ENCODE data around the gene LRRC8B.

The LRRC8B gene

GRCh38 chr1:89616844-89617627, 92.4 kb downstream of the LRRC8B start:
- CTCF ChIA-PET, result interaction anchor here (0.7 to 8.0 kb wide), 8 partner anchors 12 to 147 kb away, joined by 3 to 63 read pairs (median 6); partner anchors contain the start of gene LRRC8C
- Histone ChIP-seq H3K36me3 (ENCODE audit: control insufficient read depth in 4 of 4, insufficient read depth in 4 of 4, low read length in 3 of 4) (peaks cover 0 to 6% (median under 1%) of the 10 kb centered on the region in 4 experiments), H3K4me1 (ENCODE audit: control extremely low read depth in 1 of 4, control insufficient read depth in 4 of 4, insufficient read depth in 4 of 4, low read length in 3 of 4) (no peaks in the 10 kb centered on the region), H3K4me3 (ENCODE audit: control insufficient read depth in 1 of 7, extremely low read depth in 1 of 7, insufficient read depth in 4 of 7, low read depth in 2 of 7, low read length in 6 of 7) (no peak overlapping the region), H3K9me3 (ENCODE audit: control extremely low read depth in 1 of 5, control insufficient read depth in 4 of 5, insufficient read depth in 2 of 5, low read depth in 1 of 5, low read length in 4 of 5) (peaks cover 0 to 14% (median 6%) of the 10 kb centered on the region in 5 experiments), H3K27me3 (replicated peaks in 2 of 5; ENCODE audit: control insufficient read depth in 4 of 5, insufficient read depth in 5 of 5, low read length in 4 of 5) (no peaks in the 10 kb centered on the region), H3K27ac (ENCODE audit: insufficient read depth in 1 of 2, low read depth in 1 of 2, low read length in 2 of 2, poor library complexity in 1 of 2, severe bottlenecking in 2 of 2) (no peak overlapping the region)
- WGBS (ENCODE audit: insufficient coverage), result 100% methylated on average over 1 of the region's 2 CpGs
- no peak for DNase-seq
- POLR2A ChIA-PET, result no interaction called here

- Histone ChIP-seq H3K27ac (ENCODE audit: insufficient read depth in 1 of 2, low read depth in 1 of 2, low read length in 2 of 2, poor library complexity in 1 of 2, severe bottlenecking in 2 of 2) (no peak overlapping the region), H3K4me1 (ENCODE audit: control extremely low read depth in 1 of 4, control insufficient read depth in 4 of 4, insufficient read depth in 4 of 4, low read length in 3 of 4) (no peaks in the 10 kb centered on the region), H3K9me3 (ENCODE audit: control extremely low read depth in 1 of 5, control insufficient read depth in 4 of 5, insufficient read depth in 2 of 5, low read depth in 1 of 5, low read length in 4 of 5) (peaks cover 0 to 14% (median 6%) of the 10 kb centered on the region in 5 experiments), H3K36me3 (ENCODE audit: control insufficient read depth in 4 of 4, insufficient read depth in 4 of 4, low read length in 3 of 4) (peaks cover 0 to 6% (median under 1%) of the 10 kb centered on the region in 4 experiments), H3K4me3 (ENCODE audit: control insufficient read depth in 1 of 7, extremely low read depth in 1 of 7, insufficient read depth in 4 of 7, low read depth in 2 of 7, low read length in 6 of 7) (no peak overlapping the region), H3K27me3 (replicated peaks in 2 of 5; ENCODE audit: control insufficient read depth in 4 of 5, insufficient read depth in 5 of 5, low read length in 4 of 5) (no peaks in the 10 kb centered on the region)
- ChIA-PET CTCF (interaction anchor here (1.1 to 8.0 kb wide), 3 partner anchors 15 to 144 kb away, joined by 4 to 63 read pairs (median 46); no protein-coding TSS in a partner anchor), POLR2A (interaction anchor here (0.6 kb wide), 1 partner anchor 102 kb away, joined by 3 read pairs; no protein-coding TSS in a partner anchor)
- WGBS (ENCODE audit: insufficient coverage), result 81% methylated on average over 2 of the region's 3 CpGs
- DNase-seq, result peak in 1 of 3 donors; percentile 29
These were observed 96.0 kb downstream of the LRRC8B start for GRCh38 chr1:89620664-89621063.

GRCh38 chr1:89622895-89623294, 98.3 kb downstream of the LRRC8B start:
- Histone ChIP-seq H3K27me3 (replicated peaks in 2 of 5; ENCODE audit: control insufficient read depth in 4 of 5, insufficient read depth in 5 of 5, low read length in 4 of 5) (no peaks in the 10 kb centered on the region), H3K9me3 (ENCODE audit: control extremely low read depth in 1 of 5, control insufficient read depth in 4 of 5, insufficient read depth in 2 of 5, low read depth in 1 of 5, low read length in 4 of 5) (peaks cover 0 to 6% (median 2%) of the 10 kb centered on the region in 5 experiments), H3K4me3 (ENCODE audit: control insufficient read depth in 1 of 7, extremely low read depth in 1 of 7, insufficient read depth in 4 of 7, low read depth in 2 of 7, low read length in 6 of 7) (no peak overlapping the region), H3K4me1 (ENCODE audit: control extremely low read depth in 1 of 4, control insufficient read depth in 4 of 4, insufficient read depth in 4 of 4, low read length in 3 of 4) (no peaks in the 10 kb centered on the region), H3K27ac (ENCODE audit: insufficient read depth in 1 of 2, low read depth in 1 of 2, low read length in 2 of 2, poor library complexity in 1 of 2, severe bottlenecking in 2 of 2) (no peak overlapping the region), H3K36me3 (ENCODE audit: control insufficient read depth in 4 of 4, insufficient read depth in 4 of 4, low read length in 3 of 4) (no peaks in the 10 kb centered on the region)
- ChIA-PET POLR2A (interaction anchor here (0.6 kb wide), 1 partner anchor 94 kb away, joined by 4 read pairs; no protein-coding TSS in a partner anchor), CTCF (interaction anchor here (1.0 to 3.8 kb wide), 11 partner anchors 8 to 140 kb away, joined by 3 to 22 read pairs (median 4); no protein-coding TSS in a partner anchor)
- WGBS (ENCODE audit: insufficient coverage), result 71% methylated on average over 1 of the region's 3 CpGs
- peak; percentile 46 to 68 (median 58) for DNase-seq

GRCh38 chr1:89624314-89624713, 99.7 kb downstream of the LRRC8B start:
- H3K27ac ChIP-seq (ENCODE audit: insufficient read depth in 1 of 2, low read depth in 1 of 2, low read length in 2 of 2, poor library complexity in 1 of 2, severe bottlenecking in 2 of 2), result no peak overlapping the region
- H3K4me1 ChIP-seq (ENCODE audit: control extremely low read depth in 1 of 4, control insufficient read depth in 4 of 4, insufficient read depth in 4 of 4, low read length in 3 of 4), result no peaks in the 10 kb centered on the region
- ChIA-PET CTCF (interaction anchor here (0.8 to 9.6 kb wide), 8 partner anchors 8 to 140 kb away, joined by 3 to 61 read pairs (median 6); no protein-coding TSS in a partner anchor), POLR2A (interaction anchor here (0.7 kb wide), 1 partner anchor 43 kb away, joined by 7 read pairs; no protein-coding TSS in a partner anchor)
- WGBS (ENCODE audit: insufficient coverage), result no CpG with 5 or more reads among the region's 1 CpG
- no peaks in the 10 kb centered on the region for H3K27me3 ChIP-seq (replicated peaks in 2 of 5; ENCODE audit: control insufficient read depth in 4 of 5, insufficient read depth in 5 of 5, low read length in 4 of 5)
- no peak for DNase-seq
- H3K4me3 ChIP-seq (ENCODE audit: control insufficient read depth in 1 of 7, extremely low read depth in 1 of 7, insufficient read depth in 4 of 7, low read depth in 2 of 7, low read length in 6 of 7), result peak overlapping the region in 1 of 7 experiments; percentile 1
- H3K9me3 ChIP-seq (ENCODE audit: control extremely low read depth in 1 of 5, control insufficient read depth in 4 of 5, insufficient read depth in 2 of 5, low read depth in 1 of 5, low read length in 4 of 5), result no peaks in the 10 kb centered on the region
- no peaks in the 10 kb centered on the region for H3K36me3 ChIP-seq (ENCODE audit: control insufficient read depth in 4 of 4, insufficient read depth in 4 of 4, low read length in 3 of 4)

- H3K4me3 ChIP-seq (ENCODE audit: control insufficient read depth in 1 of 7, extremely low read depth in 1 of 7, insufficient read depth in 4 of 7, low read depth in 2 of 7, low read length in 6 of 7), result no peak overlapping the region
- no peak for DNase-seq
- 94% methylated on average over 2 of the region's 4 CpGs for WGBS (ENCODE audit: insufficient coverage)
- H3K27me3 ChIP-seq (replicated peaks in 2 of 5; ENCODE audit: control insufficient read depth in 4 of 5, insufficient read depth in 5 of 5, low read length in 4 of 5), result no peaks in the 10 kb centered on the region
- H3K9me3 ChIP-seq (ENCODE audit: control extremely low read depth in 1 of 5, control insufficient read depth in 4 of 5, insufficient read depth in 2 of 5, low read depth in 1 of 5, low read length in 4 of 5), result no peaks in the 10 kb centered on the region
- no peaks in the 10 kb centered on the region for H3K36me3 ChIP-seq (ENCODE audit: control insufficient read depth in 4 of 4, insufficient read depth in 4 of 4, low read length in 3 of 4)
- peaks cover 0 to 2% (median 0%) of the 10 kb centered on the region in 4 experiments for H3K4me1 ChIP-seq (ENCODE audit: control extremely low read depth in 1 of 4, control insufficient read depth in 4 of 4, insufficient read depth in 4 of 4, low read length in 3 of 4)
- no peak overlapping the region for H3K27ac ChIP-seq (ENCODE audit: insufficient read depth in 1 of 2, low read depth in 1 of 2, low read length in 2 of 2, poor library complexity in 1 of 2, severe bottlenecking in 2 of 2)
- CTCF ChIA-PET, result interaction anchor here (0.8 to 9.6 kb wide), 8 partner anchors 9 to 141 kb away, joined by 3 to 61 read pairs (median 6); no protein-coding TSS in a partner anchor
- POLR2A ChIA-PET, result no interaction called here
These were observed 100.2 kb downstream of the LRRC8B start for GRCh38 chr1:89624715-89625323.

GRCh38 chr1:89627596-89627962, 103.0 kb downstream of the LRRC8B start:
- Histone ChIP-seq H3K4me1 (ENCODE audit: control extremely low read depth in 1 of 4, control insufficient read depth in 4 of 4, insufficient read depth in 4 of 4, low read length in 3 of 4) (peaks cover 0 to 17% (median 8%) of the 10 kb centered on the region in 4 experiments), H3K9me3 (ENCODE audit: control extremely low read depth in 1 of 5, control insufficient read depth in 4 of 5, insufficient read depth in 2 of 5, low read depth in 1 of 5, low read length in 4 of 5) (no peaks in the 10 kb centered on the region), H3K27ac (ENCODE audit: insufficient read depth in 1 of 2, low read depth in 1 of 2, low read length in 2 of 2, poor library complexity in 1 of 2, severe bottlenecking in 2 of 2) (no peak overlapping the region), H3K36me3 (ENCODE audit: control insufficient read depth in 4 of 4, insufficient read depth in 4 of 4, low read length in 3 of 4) (peaks cover 0 to 4% (median 1%) of the 10 kb centered on the region in 4 experiments), H3K27me3 (replicated peaks in 2 of 5; ENCODE audit: control insufficient read depth in 4 of 5, insufficient read depth in 5 of 5, low read length in 4 of 5) (no peaks in the 10 kb centered on the region), H3K4me3 (ENCODE audit: control insufficient read depth in 1 of 7, extremely low read depth in 1 of 7, insufficient read depth in 4 of 7, low read depth in 2 of 7, low read length in 6 of 7) (no peak overlapping the region)
- DNase-seq, result no peak
- ChIA-PET CTCF (interaction anchor here (0.9 to 9.6 kb wide), 3 partner anchors 12 to 143 kb away, joined by 3 to 61 read pairs (median 9); no protein-coding TSS in a partner anchor), POLR2A (no interaction called here)
